SU-DHL-6 (cell line): ENCODE results near the gene SMAD6.

Source experiments
- H2AFZ ChIP-seq: fragments of 200-600 bp; sonication (generic); 2 replicates; pipeline ENCODE4 v1.6.1; 2014; ENCODE audit warnings: low read depth, mild to moderate bottlenecking, moderate library complexity, mixed read lengths, antibody characterized with exemption, low read length; ENCODE audit not compliant: severe bottlenecking
- H3F3A ChIP-seq: fragments of 200-600 bp; shearing (Covaris generic); 2 replicates; pipeline ENCODE4 v1.6.0; 2016; ENCODE audit warnings: antibody characterized with exemption, mild to moderate bottlenecking; ENCODE audit not compliant: insufficient read depth
- H3K27ac ChIP-seq: fragments of 200-600 bp; sonication (generic); 2 replicates; pipeline ENCODE4 v1.5.1; 2016; ENCODE audit warnings: low read depth, mild to moderate bottlenecking, low read length, moderate library complexity, mixed read lengths
- H3K27me3 ChIP-seq: fragments of 200-600 bp; sonication (generic), shearing (Covaris generic); 2 replicates; pipeline ENCODE4 v1.6.0; 2014; ENCODE audit warnings: mild to moderate bottlenecking, low read length
- H3K36me3 ChIP-seq: fragments of 200-600 bp; sonication (generic); 2 replicates; pipeline ENCODE4 v1.6.1; 2014; ENCODE audit warnings: mild to moderate bottlenecking, low read length, mixed read lengths
- H3K4me2 ChIP-seq: fragments of 300-600, 200-600 bp; shearing (Covaris generic), sonication (generic); 2 replicates; pipeline ENCODE4 v1.6.0; 2014; ENCODE audit warnings: low read length, low read depth, mild to moderate bottlenecking; ENCODE audit not compliant: poor library complexity, severe bottlenecking
- H3K4me3 ChIP-seq: fragments of 200-600 bp; sonication (generic); 2 replicates; pipeline ENCODE4 v1.5.1; 2014; ENCODE audit warnings: antibody characterized with exemption, low read length, mild to moderate bottlenecking, mixed read lengths; ENCODE audit not compliant: insufficient read depth, poor library complexity, severe bottlenecking
- H3K79me2 ChIP-seq: fragments of 200-600 bp; sonication (generic); 2 replicates; pipeline ENCODE4 v1.6.1; 2014; ENCODE audit warnings: mild to moderate bottlenecking, low read length, moderate library complexity; ENCODE audit not compliant: insufficient read depth
- H3K9ac ChIP-seq: fragments of 200-600 bp; sonication (generic); 2 replicates; pipeline ENCODE4 v1.7.0; 2014; ENCODE audit warnings: mild to moderate bottlenecking, low read length
- H3K9me2 ChIP-seq: fragments of 200-600 bp; sonication (generic); replicated peaks from 2 replicates; pipeline ENCODE4 v1.6.1; 2014; ENCODE audit warnings: low read length; ENCODE audit not compliant: insufficient read depth
- H3K9me3 ChIP-seq: fragments of 200-600 bp; sonication (generic); 2 replicates; pipeline ENCODE4 v1.6.1; 2014; ENCODE audit warnings: low read length, mixed read lengths; ENCODE audit not compliant: insufficient read depth
- H4K20me1 ChIP-seq: fragments of 200-600 bp; sonication (generic); 2 replicates; pipeline ENCODE4 v1.6.1; 2014; ENCODE audit warnings: low read depth, mild to moderate bottlenecking, antibody characterized with exemption, low read length, moderate library complexity, mixed read lengths
- EZH2phosphoT487 ChIP-seq: fragments of 200-600 bp; sonication (generic), shearing (Covaris generic); conservative IDR thresholded peaks from 2 replicates; pipeline ENCODE4 v1.6.1; 2018; ENCODE audit warnings: mild to moderate bottlenecking, antibody characterized with exemption, low read length, moderate library complexity, mixed read lengths
- TF ChIP-seq, protein P1 (sequence below): fragments of 200-600 bp; sonication (generic); IDR thresholded peaks from one replicate; pipeline ENCODE4 v1.5.1; 2017; ENCODE audit warnings: antibody characterized with exemption, mild to moderate bottlenecking, low read length, moderate library complexity; ENCODE audit not compliant: insufficient read depth, poor library complexity, severe bottlenecking

Gene SMAD6

GRCh38 chr15:66780172-66780972 is 78.3 kb downstream of the SMAD6 start:
- Histone ChIP-seq H3K36me3 (no peaks in the 10 kb centered on the region), H3K4me3 (no peak overlapping the region)

DNA sequence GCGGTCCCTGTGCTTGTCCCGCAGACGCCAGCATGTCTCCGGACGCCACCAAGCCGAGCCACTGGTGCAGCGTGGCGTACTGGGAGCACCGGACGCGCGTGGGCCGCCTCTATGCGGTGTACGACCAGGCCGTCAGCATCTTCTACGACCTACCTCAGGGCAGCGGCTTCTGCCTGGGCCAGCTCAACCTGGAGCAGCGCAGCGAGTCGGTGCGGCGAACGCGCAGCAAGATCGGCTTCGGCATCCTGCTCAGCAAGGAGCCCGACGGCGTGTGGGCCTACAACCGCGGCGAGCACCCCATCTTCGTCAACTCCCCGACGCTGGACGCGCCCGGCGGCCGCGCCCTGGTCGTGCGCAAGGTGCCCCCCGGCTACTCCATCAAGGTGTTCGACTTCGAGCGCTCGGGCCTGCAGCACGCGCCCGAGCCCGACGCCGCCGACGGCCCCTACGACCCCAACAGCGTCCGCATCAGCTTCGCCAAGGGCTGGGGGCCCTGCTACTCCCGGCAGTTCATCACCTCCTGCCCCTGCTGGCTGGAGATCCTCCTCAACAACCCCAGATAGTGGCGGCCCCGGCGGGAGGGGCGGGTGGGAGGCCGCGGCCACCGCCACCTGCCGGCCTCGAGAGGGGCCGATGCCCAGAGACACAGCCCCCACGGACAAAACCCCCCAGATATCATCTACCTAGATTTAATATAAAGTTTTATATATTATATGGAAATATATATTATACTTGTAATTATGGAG is 79.1 kb downstream of the SMAD6 start:
- no peaks in the 10 kb centered on the region for H3F3A ChIP-seq
- TF ChIP-seq EZH2phosphoT487, result no peak
- TF ChIP-seq, protein P1, sequence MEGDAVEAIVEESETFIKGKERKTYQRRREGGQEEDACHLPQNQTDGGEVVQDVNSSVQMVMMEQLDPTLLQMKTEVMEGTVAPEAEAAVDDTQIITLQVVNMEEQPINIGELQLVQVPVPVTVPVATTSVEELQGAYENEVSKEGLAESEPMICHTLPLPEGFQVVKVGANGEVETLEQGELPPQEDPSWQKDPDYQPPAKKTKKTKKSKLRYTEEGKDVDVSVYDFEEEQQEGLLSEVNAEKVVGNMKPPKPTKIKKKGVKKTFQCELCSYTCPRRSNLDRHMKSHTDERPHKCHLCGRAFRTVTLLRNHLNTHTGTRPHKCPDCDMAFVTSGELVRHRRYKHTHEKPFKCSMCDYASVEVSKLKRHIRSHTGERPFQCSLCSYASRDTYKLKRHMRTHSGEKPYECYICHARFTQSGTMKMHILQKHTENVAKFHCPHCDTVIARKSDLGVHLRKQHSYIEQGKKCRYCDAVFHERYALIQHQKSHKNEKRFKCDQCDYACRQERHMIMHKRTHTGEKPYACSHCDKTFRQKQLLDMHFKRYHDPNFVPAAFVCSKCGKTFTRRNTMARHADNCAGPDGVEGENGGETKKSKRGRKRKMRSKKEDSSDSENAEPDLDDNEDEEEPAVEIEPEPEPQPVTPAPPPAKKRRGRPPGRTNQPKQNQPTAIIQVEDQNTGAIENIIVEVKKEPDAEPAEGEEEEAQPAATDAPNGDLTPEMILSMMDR, result no peak
- no peak overlapping the region for H3K9ac ChIP-seq
- no peaks in the 10 kb centered on the region for H3K9me2 ChIP-seq
- H2AFZ ChIP-seq, result no peak overlapping the region
- H3K9me3 ChIP-seq, result no peaks in the 10 kb centered on the region
- no peak overlapping the region for H3K4me2 ChIP-seq
- H3K27ac ChIP-seq, result no peak overlapping the region
- no peak overlapping the region for H3K4me3 ChIP-seq
- H3K79me2 ChIP-seq, result no peaks in the 10 kb centered on the region
- no peaks in the 10 kb centered on the region for H3K36me3 ChIP-seq
- H4K20me1 ChIP-seq, result no peaks in the 10 kb centered on the region
- no peaks in the 10 kb centered on the region for H3K27me3 ChIP-seq

More at GRCh38 chr15:66780172-66780972, 78.3 kb downstream of the SMAD6 start:
- Histone ChIP-seq H3K4me2 (no peak overlapping the region), H3K27ac (no peak overlapping the region), H3F3A (no peaks in the 10 kb centered on the region), H3K27me3 (no peaks in the 10 kb centered on the region), H3K9ac (no peak overlapping the region), H3K9me3 (no peaks in the 10 kb centered on the region), H2AFZ (no peak overlapping the region), H3K79me2 (no peaks in the 10 kb centered on the region), H4K20me1 (no peaks in the 10 kb centered on the region), H3K9me2 (no peaks in the 10 kb centered on the region)
- TF ChIP-seq, protein P1, result no peak
- TF ChIP-seq EZH2phosphoT487, result no peak

DNA sequence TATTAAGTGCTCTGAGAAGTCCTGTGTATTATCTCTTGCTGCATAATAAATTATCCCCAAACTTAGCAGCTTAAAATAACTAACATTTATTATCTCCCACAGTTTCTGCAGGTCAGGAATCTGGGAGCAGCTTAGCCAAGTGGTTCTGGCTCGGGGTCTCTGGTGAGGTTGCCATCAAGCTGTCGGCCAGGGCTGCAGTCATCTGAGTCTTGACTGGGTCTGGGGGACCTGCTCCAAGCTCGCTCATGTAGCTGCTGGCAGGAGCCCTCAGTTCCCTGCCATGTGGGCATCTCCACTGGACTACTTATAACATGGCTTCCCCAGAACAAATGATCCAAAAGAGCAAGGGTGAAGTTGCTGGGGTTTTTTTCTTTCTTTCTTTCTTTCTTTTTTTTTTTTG is 80.7 kb downstream of the SMAD6 start:
- Histone ChIP-seq H3K36me3 (no peaks in the 10 kb centered on the region), H3K79me2 (no peaks in the 10 kb centered on the region), H3K4me2 (no peak overlapping the region), H4K20me1 (no peaks in the 10 kb centered on the region), H3K9me3 (no peaks in the 10 kb centered on the region), H2AFZ (no peak overlapping the region), H3K4me3 (no peak overlapping the region), H3F3A (no peaks in the 10 kb centered on the region), H3K9me2 (no peaks in the 10 kb centered on the region), H3K27ac (no peak overlapping the region), H3K9ac (no peak overlapping the region), H3K27me3 (no peaks in the 10 kb centered on the region)
- TF ChIP-seq, protein P1, result no peak
- TF ChIP-seq EZH2phosphoT487, result no peak
